ENCODE results near the gene ANKMY2.
"Not testable (repeated sequence)": the region's sequence is repeated elsewhere in the genome, so short reads cannot be mapped to it uniquely, and the experiment has no call there.

The ANKMY2 gene

DNA sequence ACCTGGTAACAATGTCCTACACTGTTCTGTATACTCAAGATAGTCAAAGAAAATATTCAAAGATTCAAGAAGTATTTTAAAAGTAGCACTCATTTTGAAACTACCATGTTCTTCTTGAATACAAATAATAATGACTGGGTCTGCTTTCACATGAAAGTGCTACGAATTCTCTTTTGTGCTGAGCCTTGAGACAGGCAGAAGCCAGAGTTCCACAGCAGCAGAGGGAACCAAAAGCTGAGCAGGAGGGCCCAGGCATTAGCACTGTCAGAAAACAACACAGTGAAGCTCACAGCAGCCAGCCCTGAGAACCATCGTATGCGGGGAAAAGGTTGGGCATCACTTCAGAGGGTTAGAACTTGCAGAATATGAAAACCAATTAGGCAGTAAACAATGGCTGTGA is 38.9 kb downstream of the ANKMY2 start:
- POLR2A ChIA-PET = no interaction called here
- TF ChIP-seq, protein P1, sequence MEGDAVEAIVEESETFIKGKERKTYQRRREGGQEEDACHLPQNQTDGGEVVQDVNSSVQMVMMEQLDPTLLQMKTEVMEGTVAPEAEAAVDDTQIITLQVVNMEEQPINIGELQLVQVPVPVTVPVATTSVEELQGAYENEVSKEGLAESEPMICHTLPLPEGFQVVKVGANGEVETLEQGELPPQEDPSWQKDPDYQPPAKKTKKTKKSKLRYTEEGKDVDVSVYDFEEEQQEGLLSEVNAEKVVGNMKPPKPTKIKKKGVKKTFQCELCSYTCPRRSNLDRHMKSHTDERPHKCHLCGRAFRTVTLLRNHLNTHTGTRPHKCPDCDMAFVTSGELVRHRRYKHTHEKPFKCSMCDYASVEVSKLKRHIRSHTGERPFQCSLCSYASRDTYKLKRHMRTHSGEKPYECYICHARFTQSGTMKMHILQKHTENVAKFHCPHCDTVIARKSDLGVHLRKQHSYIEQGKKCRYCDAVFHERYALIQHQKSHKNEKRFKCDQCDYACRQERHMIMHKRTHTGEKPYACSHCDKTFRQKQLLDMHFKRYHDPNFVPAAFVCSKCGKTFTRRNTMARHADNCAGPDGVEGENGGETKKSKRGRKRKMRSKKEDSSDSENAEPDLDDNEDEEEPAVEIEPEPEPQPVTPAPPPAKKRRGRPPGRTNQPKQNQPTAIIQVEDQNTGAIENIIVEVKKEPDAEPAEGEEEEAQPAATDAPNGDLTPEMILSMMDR (IDR thresholded peaks at IDR 0.05; ENCODE audit: insufficient read depth, low read length, missing control alignments) = no peak
- CTCF ChIA-PET = no interaction called here

DNA sequence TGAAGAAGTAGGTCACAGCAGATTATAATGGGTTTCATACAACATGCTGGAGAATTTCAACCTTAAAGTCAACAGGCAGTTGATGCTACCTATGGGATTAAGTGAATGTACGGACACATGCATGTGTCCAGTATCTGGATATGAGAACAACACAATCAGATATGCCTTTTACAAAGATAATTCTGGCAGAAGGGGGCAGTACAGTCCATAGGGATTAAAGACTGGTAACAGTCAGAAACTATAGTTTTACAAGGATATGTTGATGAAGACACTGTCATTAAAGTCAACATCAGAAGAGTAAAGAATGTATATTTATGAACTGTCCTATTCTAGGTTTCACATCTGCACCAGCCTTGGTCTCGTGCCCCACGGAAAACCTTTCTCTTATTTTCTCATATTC is 41.5 kb downstream of the ANKMY2 start:
- no peak for DNase-seq (ENCODE audit: low read depth, low spot score)
- ChIA-PET CTCF (interaction anchor here (0.6 to 0.8 kb wide), 2 partner anchors 10 to 39 kb away, joined by 3 read pairs; no protein-coding TSS in a partner anchor), POLR2A (no interaction called here)
- TF ChIP-seq, protein P1 (IDR thresholded peaks at IDR 0.05; ENCODE audit: insufficient read depth, low read length, missing control alignments) = no peak
- H3K4me3 ChIP-seq (ENCODE audit: low read depth, low read length) = no peak overlapping the region

More for the DNA sequence above, 38.9 kb downstream of the ANKMY2 start:
- H3K4me3 ChIP-seq (ENCODE audit: low read depth, low read length) = no peak overlapping the region
- no peak for DNase-seq (ENCODE audit: low read depth, low spot score)

DNA sequence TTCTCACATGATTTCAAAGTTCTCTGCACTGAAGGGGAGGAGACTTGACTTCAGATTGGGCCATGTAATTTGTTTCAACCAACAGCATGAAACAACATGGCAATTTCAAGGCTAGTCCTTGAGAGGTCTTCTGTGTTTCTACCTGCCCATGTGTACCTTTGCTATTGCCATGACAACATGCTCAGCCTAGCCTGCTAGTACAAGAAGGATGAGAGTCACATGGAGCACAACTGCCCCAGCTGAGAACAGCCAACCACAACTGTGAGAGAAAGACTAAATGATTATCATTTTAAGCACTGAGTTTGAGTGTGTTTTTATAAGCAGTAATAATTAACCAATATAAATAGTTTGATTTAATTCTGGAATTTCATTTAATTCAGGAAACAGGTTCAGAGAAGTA is 41.9 kb downstream of the ANKMY2 start:
- TF ChIP-seq, protein P1 (IDR thresholded peaks at IDR 0.05; ENCODE audit: insufficient read depth, low read length, missing control alignments) = no peak
- H3K4me3 ChIP-seq (ENCODE audit: low read depth, low read length) = no peak overlapping the region
- CTCF ChIA-PET = interaction anchor here (0.6 to 0.8 kb wide), 2 partner anchors 9 to 39 kb away, joined by 3 read pairs; no protein-coding TSS in a partner anchor
- DNase-seq (ENCODE audit: low read depth, low spot score) = no peak
- POLR2A ChIA-PET = no interaction called here

DNA sequence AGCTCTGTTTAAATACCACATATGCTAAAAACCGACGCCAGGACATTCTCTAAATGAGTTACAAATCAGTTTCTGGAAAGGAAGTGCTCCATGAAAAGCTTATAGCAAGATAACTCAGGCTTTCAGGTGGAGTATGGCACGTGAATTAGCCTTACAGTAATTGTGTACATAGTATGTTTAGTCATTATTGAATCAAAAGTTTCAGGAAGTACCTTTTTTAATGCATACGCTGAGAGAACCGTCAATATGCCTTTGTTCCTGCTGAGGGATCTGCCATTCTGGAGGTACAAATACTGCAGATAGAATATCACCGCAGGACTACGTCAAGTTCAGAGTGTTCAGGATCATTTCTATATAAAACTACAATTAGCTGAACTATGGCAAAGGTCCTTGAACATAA is 45.7 kb downstream of the ANKMY2 start:
- ChIA-PET CTCF (no interaction called here), POLR2A (no interaction called here)
- TF ChIP-seq, protein P1 (IDR thresholded peaks at IDR 0.05; ENCODE audit: insufficient read depth, low read length, missing control alignments) = no peak
- H3K4me3 ChIP-seq (ENCODE audit: low read depth, low read length) = no peak overlapping the region
- no peak for DNase-seq (ENCODE audit: low read depth, low spot score)

DNA sequence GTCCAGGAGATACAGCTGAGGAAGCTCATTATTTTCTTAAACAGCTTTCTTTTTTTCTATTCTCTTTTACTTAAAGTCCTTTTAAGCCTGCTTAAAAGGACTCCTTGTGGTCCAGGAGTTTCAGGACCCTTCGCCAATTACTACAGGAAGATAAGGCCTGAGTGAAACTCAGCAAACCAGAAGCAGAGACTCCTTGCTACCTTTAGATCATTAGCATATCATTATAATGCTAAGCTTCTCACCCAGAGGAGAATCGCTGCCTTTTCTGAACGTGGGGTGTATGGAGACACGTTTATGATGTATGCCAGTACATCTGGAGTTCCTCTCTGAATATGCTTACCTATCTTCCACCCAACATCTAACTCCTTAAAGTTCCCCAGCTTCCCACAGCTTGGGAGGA is 47.5 kb downstream of the ANKMY2 start:
- ChIA-PET CTCF (interaction anchor here (1.1 to 1.3 kb wide), 2 partner anchors 11 to 33 kb away, joined by 3 to 7 read pairs; no protein-coding TSS in a partner anchor), POLR2A (no interaction called here)
- DNase-seq (ENCODE audit: low read depth, low spot score) = no peak
- TF ChIP-seq, protein P1 (IDR thresholded peaks at IDR 0.05; ENCODE audit: insufficient read depth, low read length, missing control alignments) = no peak
- H3K4me3 ChIP-seq (ENCODE audit: low read depth, low read length) = no peak overlapping the region

DNA sequence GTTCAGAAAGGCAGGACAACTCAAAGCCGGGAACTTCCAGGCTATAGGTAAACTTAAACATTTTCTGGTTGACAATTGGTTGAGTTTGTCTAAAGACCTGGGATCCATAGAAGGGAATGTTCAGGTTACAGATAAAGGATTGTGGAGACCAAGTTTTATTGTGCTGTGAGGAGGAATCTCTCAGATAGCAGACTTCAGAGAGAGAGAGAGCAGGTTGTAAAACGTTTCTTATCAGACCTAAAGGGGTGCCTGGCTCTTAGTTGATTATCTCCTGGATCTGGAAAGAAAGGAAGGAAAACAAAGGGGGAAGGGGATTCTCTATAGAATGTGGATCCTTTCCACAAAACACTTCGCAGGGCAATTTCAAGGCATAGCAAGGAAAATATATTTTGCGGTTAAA is 50.0 kb downstream of the ANKMY2 start:
- POLR2A ChIA-PET; H3K4me3 ChIP-seq (ENCODE audit: low read depth, low read length); CTCF ChIA-PET; DNase-seq (ENCODE audit: low read depth, low spot score): not testable (repeated sequence)

DNA sequence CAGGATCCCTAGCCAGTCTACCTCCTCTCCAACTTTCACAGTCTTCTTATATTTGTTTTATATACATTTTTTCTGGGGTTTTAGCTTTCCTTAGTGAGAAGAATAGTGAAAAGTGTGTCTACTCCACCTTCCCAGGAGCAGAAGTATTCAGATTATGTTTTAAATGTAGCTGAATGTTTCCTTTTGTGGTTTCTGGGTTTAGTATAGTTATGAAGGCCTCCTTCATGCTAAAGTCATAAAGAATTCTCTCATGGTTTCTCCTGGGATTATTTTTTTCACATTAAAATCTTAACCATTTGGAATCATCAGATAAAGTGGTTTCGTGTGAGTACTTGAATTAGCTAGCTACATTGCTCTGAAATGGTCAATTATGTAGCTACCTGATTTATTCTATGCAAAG is 50.9 kb downstream of the ANKMY2 start:
- POLR2A ChIA-PET = no interaction called here
- peak; percentile 23 for DNase-seq (ENCODE audit: low read depth, low spot score)
- TF ChIP-seq, protein P1 (IDR thresholded peaks at IDR 0.05; ENCODE audit: insufficient read depth, low read length, missing control alignments) = no peak
- CTCF ChIA-PET = interaction anchor here (0.6 to 1.3 kb wide), 5 partner anchors 8 to 100 kb away, joined by 3 to 4 read pairs (median 3); no protein-coding TSS in a partner anchor
- H3K4me3 ChIP-seq (ENCODE audit: low read depth, low read length) = no peak overlapping the region

Data from AG04449 (cell line).